Kidney (tissue), 14 donors: ENCODE data around the gene CACNA2D1. TPM values are rescaled to one million over a fixed set of nuclear protein-coding genes. Genes with fewer than 3 reads are reported as not detected.

Experiments used
- DNase-seq, 5 donors: peaks; one replicate each; pipeline ENCODE4 v3.0.0-alpha.2; 2013 to 2020
- FAIRE-seq: peaks from 2 replicates; lab custom pipeline; 2012; peaks lifted over from hg19 to GRCh38; lab: Jason Lieb, UNC
- H3K27ac ChIP-seq, 2 donors: one replicate each; pipeline ENCODE4 v1.7.0; 2013; ENCODE audit warnings: low read depth in 2 of 2, low read length in 2 of 2, inconsistent platforms in 1 of 2
- H3K27me3 ChIP-seq: one replicate; pipeline ENCODE4 v1.7.1; 2013; ENCODE audit warnings: low read length, inconsistent platforms; ENCODE audit not compliant: control insufficient read depth, insufficient read depth
- H3K36me3 ChIP-seq, 3 donors: one replicate each; pipeline versions ENCODE4 v1.7.0 to v1.7.1; 2013; ENCODE audit warnings: low read length in 3 of 3, control low read depth in 1 of 3, inconsistent platforms in 1 of 3; ENCODE audit not compliant: insufficient read depth in 3 of 3, control insufficient read depth in 2 of 3
- H3K4me1 ChIP-seq, 3 donors: one replicate each; pipeline versions ENCODE4 v1.7.0 to v1.7.1; 2013; ENCODE audit warnings: low read length in 3 of 3, inconsistent platforms in 1 of 3, low read depth in 1 of 3; ENCODE audit not compliant: control insufficient read depth in 2 of 3, insufficient read depth in 2 of 3
- H3K4me3 ChIP-seq, 3 donors: one replicate each; pipeline versions ENCODE4 v1.7.0 to v1.8.1; 2013; ENCODE audit warnings: low read length in 3 of 3, control low read depth in 1 of 3, inconsistent platforms in 1 of 3
- H3K9ac ChIP-seq, 3 donors: one replicate each; pipeline versions ENCODE4 v1.7.0 to v1.7.1; 2013; ENCODE audit warnings: low read length in 3 of 3, control low read depth in 1 of 3, inconsistent platforms in 1 of 3
- H3K9me3 ChIP-seq, 3 donors: one replicate each; pipeline versions ENCODE4 v1.7.0 to v1.7.1; 2013; ENCODE audit warnings: low read length in 3 of 3, control low read depth in 1 of 3, inconsistent platforms in 1 of 3; ENCODE audit not compliant: control insufficient read depth in 2 of 3, insufficient read depth in 1 of 3
- CTCF ChIP-seq: IDR thresholded peaks from 3 replicates; pipeline ENCODE4 v1.5.1; 2012; ENCODE audit warnings: mild to moderate bottlenecking, moderate library complexity, borderline replicate concordance; ENCODE audit not compliant: insufficient read depth; ENCODE audit errors: extremely low read depth
- intact Hi-C: fragments of 100-400 bp; cut with DNase I; formaldehyde crosslinking; loops from one replicate; pipeline ENCODE4 v1.11.1; 2022
- polyA plus RNA-seq: library from polyadenylated mRNA; stranded (reverse); fragments of 350-450 nt; fragmentation: Illumina TruSeq; extraction: RNeasy Lipid Tissue Mini Kit (QIAGEN cat#74804); gene quantifications from one replicate; pipeline ENCODE4 v1.2.3, GENCODE V29; 2014; ENCODE audit warnings: low read depth, low replicate concordance; ENCODE audit not compliant: insufficient read depth
- total RNA-seq: library from RNA; stranded (reverse); fragmentation: NEBNext Ultra II Directional; extraction: Animal tissue kit (Norgen Biotek cat#: 25700); gene quantifications from one replicate; pipeline ENCODE4 v1.2.1, GENCODE V29; 2021
- donor health status: control.
- donor health status: control.
- donor health status: control.
- donor health status: control.
- donor health status: control.
- donor health status: DM: yes; HTN: yes; CAD: no.
- donor health status: Normal renal cell carcinoma (clear cell type).

CACNA2D1 gene
- total and polyA plus RNA-seq, 2 donors from 2014 or later: 3.5 to 18.3 TPM

- FAIRE-seq: no peak
- Histone ChIP-seq H3K27ac (no peak overlapping the region), H3K27me3 (no peaks in the 10 kb centered on the region), H3K9me3 (no peaks in the 10 kb centered on the region), H3K4me3 (no peak overlapping the region), H3K36me3 (no peaks in the 10 kb centered on the region), H3K9ac (no peak overlapping the region), H3K4me1 (peaks cover 0 to 8% (median 0%) of the 10 kb centered on the region in 3 donors)
- TF ChIP-seq CTCF: no peak
- no peak for DNase-seq
- intact Hi-C loops: no loop called here
These were observed 125.8 kb downstream of the CACNA2D1 start for GRCh38 chr7:82317760-82318159.

GRCh38 chr7:82317257-82317721 lies 126.3 kb downstream of the CACNA2D1 start:
- H3K27me3 ChIP-seq: no peaks in the 10 kb centered on the region
- no peak overlapping the region for H3K27ac ChIP-seq
- FAIRE-seq (no peak), DNase-seq (peak in 3 of 5 donors; percentile 14 to 45 (median 41))
- H3K36me3 ChIP-seq: no peaks in the 10 kb centered on the region
- no peak for TF ChIP-seq CTCF
- H3K4me1 ChIP-seq: peaks cover 0 to 8% (median 0%) of the 10 kb centered on the region in 3 donors
- no peaks in the 10 kb centered on the region for H3K9me3 ChIP-seq
- no peak overlapping the region for H3K9ac ChIP-seq
- peak overlapping the region in 1 of 3 donors; percentile 23 for H3K4me3 ChIP-seq
- intact Hi-C loops: no loop called here

GRCh38 chr7:82313269-82313668 lies 130.3 kb downstream of the CACNA2D1 start:
- DNase-seq: no peak
- Histone ChIP-seq H3K4me1 (peaks cover 0 to 4% (median 0%) of the 10 kb centered on the region in 3 donors), H3K36me3 (no peaks in the 10 kb centered on the region), H3K9me3 (no peaks in the 10 kb centered on the region), H3K9ac (no peak overlapping the region), H3K27me3 (no peaks in the 10 kb centered on the region), H3K4me3 (no peak overlapping the region), H3K27ac (no peak overlapping the region)
- no peak for TF ChIP-seq CTCF
- intact Hi-C loops: no loop called here
- FAIRE-seq: no peak

GRCh38 chr7:82312646-82313045 lies 130.9 kb downstream of the CACNA2D1 start:
- intact Hi-C loops: no loop called here
- Histone ChIP-seq H3K36me3 (no peaks in the 10 kb centered on the region), H3K27ac (no peak overlapping the region), H3K4me1 (peaks cover 0 to 4% (median 0%) of the 10 kb centered on the region in 3 donors), H3K9ac (no peak overlapping the region), H3K27me3 (no peaks in the 10 kb centered on the region), H3K4me3 (no peak overlapping the region), H3K9me3 (no peaks in the 10 kb centered on the region)
- DNase-seq: no peak
- no peak for TF ChIP-seq CTCF
- no peak for FAIRE-seq
